Keratinocyte (primary cell): ENCODE results near the gene CCDC77. TPM values are rescaled to one million over a fixed set of nuclear protein-coding genes. Genes with fewer than 3 reads are reported as not detected.

Source experiments
- DNase-seq: peaks from one replicate; pipeline ENCODE4 v3.0.0-alpha.2; 2011; ENCODE audit warnings: low read depth, missing footprints, low spot score
- FAIRE-seq: peaks from 2 replicates; lab custom pipeline; 2011; peaks lifted over from hg19 to GRCh38; lab: Jason Lieb, UNC
- H2AFZ ChIP-seq: 2 replicates; pipeline ENCODE4 v1.6.0; 2012; ENCODE audit warnings: low read length, control low read depth, inconsistent platforms; ENCODE audit not compliant: control insufficient read depth
- H3K27ac ChIP-seq: 2 replicates; pipeline ENCODE4 v1.5.1; 2011; ENCODE audit warnings: low read length; ENCODE audit not compliant: control insufficient read depth, insufficient read depth
- H3K27me3 ChIP-seq: 3 replicates; pipeline ENCODE4 v1.6.0; 2011; ENCODE audit warnings: low read length; ENCODE audit not compliant: control insufficient read depth, insufficient read depth; ENCODE audit errors: extremely low read depth
- H3K36me3 ChIP-seq, 2 experiments: 2 replicates in 1 of 2; 3 replicates in 1 of 2; pipeline ENCODE4 v1.5.1; 2011; ENCODE audit warnings: low read length in 2 of 2, mild to moderate bottlenecking in 1 of 2; ENCODE audit not compliant: control insufficient read depth in 2 of 2, insufficient read depth in 2 of 2; ENCODE audit errors: extremely low read depth in 1 of 2
- H3K4me1 ChIP-seq: 3 replicates; pipeline ENCODE4 v1.5.1; 2011; ENCODE audit warnings: low read length; ENCODE audit not compliant: control insufficient read depth, insufficient read depth; ENCODE audit errors: extremely low read depth
- H3K4me2 ChIP-seq: 3 replicates; pipeline ENCODE4 v1.6.0; 2011; ENCODE audit warnings: low read depth, low read length; ENCODE audit not compliant: control insufficient read depth, insufficient read depth; ENCODE audit errors: extremely low read depth
- H3K4me3 ChIP-seq, 3 experiments: fragments of 200-600 bp in 1 of 3; sonication (generic) in 1 of 3; 2 replicates in 2 of 3; 3 replicates in 1 of 3; pipeline ENCODE4 v1.5.1; 2011 to 2016; ENCODE audit warnings: low read length in 3 of 3, mild to moderate bottlenecking in 3 of 3, control low read depth in 2 of 3, inconsistent platforms in 1 of 3, low read depth in 1 of 3, mixed read lengths in 1 of 3, mixed run types in 1 of 3, moderate library complexity in 1 of 3; ENCODE audit not compliant: control insufficient read depth in 2 of 3, insufficient read depth in 2 of 3; ENCODE audit errors: extremely low read depth in 1 of 3
- H3K79me2 ChIP-seq: 2 replicates; pipeline ENCODE4 v1.6.0; 2012; ENCODE audit warnings: low read length; ENCODE audit not compliant: control insufficient read depth, insufficient read depth
- H3K9ac ChIP-seq: 3 replicates; pipeline ENCODE4 v1.6.0; 2011; ENCODE audit warnings: low read length; ENCODE audit not compliant: control insufficient read depth, insufficient read depth; ENCODE audit errors: extremely low read depth
- H3K9me1 ChIP-seq: 3 replicates; pipeline ENCODE4 v1.6.0; 2011; ENCODE audit warnings: low read length; ENCODE audit not compliant: control insufficient read depth, insufficient read depth; ENCODE audit errors: extremely low read depth
- H3K9me3 ChIP-seq: 2 replicates; pipeline ENCODE4 v1.5.1; 2012; ENCODE audit warnings: low read depth, low read length; ENCODE audit not compliant: control insufficient read depth
- H4K20me1 ChIP-seq: 3 replicates; pipeline ENCODE4 v1.6.0; 2011; ENCODE audit warnings: low read length; ENCODE audit not compliant: control insufficient read depth, insufficient read depth; ENCODE audit errors: extremely low read depth
- EZH2 ChIP-seq: IDR thresholded peaks from one replicate; pipeline ENCODE4 v1.6.1; 2012; ENCODE audit warnings: inconsistent platforms, mild to moderate bottlenecking, low read length, moderate library complexity
- dilution Hi-C: fragments of 300-500 bp; cut with MboI; formaldehyde crosslinking; loops from one replicate; pipeline ENCODE4 v1.7.0; 2020; ENCODE audit warnings: low sequenced_read_pairs; ENCODE audit not compliant: extremely low pct_ligation_motif_present
- polyA plus RNA-seq, 5 experiments: library from polyadenylated mRNA; depleted of rRNA in 3 of 5; stranded (reverse) in 3 of 5; stranded (forward) in 1 of 5; unstranded in 1 of 5; fragments of >200 nt; gene quantifications; 1 replicate in 1 of 5; 2 replicates in 3 of 5; 3 replicates in 1 of 5; pipeline versions ENCODE4 v1.2.1 to v1.2.3, GENCODE V29; 2011 to 2012; ENCODE audit warnings: missing spikeins in 2 of 5, low read depth in 1 of 5, low replicate concordance in 1 of 5
- TF ChIP-seq, protein P1 (sequence below), 3 experiments: IDR thresholded peaks in 1 of 3; conservative IDR thresholded peaks in 1 of 3; optimal IDR thresholded peaks in 1 of 3; 2 replicates in 2 of 3; 3 replicates in 1 of 3; pipeline versions ENCODE3 to v1.5.1; 2011; ENCODE audit warnings: low read length in 3 of 3, mild to moderate bottlenecking in 3 of 3, moderate library complexity in 2 of 3, control low read depth in 1 of 3, inconsistent platforms in 1 of 3; ENCODE audit not compliant: insufficient read depth in 2 of 3; ENCODE audit errors: extremely low read depth in 1 of 3

CCDC77 gene
- polyA plus RNA-seq, 1 donor (not counting 4 experiments of a cell fraction or from before 2014, with no cell fraction given), result 8.3 TPM

DNA sequence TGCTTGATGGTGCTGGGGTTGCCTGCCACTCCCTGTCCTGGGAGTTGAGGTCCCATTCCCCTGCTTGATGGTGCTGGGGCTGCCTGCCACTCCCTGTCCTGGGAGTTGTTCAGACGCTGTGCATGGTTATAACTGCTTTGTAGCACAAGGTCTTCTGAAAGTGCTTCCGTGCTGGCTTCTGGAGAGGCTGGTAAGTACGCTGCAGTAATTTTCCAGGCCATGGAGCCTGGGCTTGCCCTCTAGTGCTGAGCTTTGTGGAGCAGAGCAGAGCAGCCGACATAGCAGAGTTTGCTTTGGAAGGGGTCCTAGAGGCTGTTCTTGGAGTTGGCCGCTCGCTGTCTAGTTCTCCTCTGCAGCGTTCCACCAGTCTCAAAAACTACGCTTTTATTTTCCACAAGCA, 64.6 kb downstream of the CCDC77 start:
- no peak for TF ChIP-seq EZH2
- TF ChIP-seq, protein P1, sequence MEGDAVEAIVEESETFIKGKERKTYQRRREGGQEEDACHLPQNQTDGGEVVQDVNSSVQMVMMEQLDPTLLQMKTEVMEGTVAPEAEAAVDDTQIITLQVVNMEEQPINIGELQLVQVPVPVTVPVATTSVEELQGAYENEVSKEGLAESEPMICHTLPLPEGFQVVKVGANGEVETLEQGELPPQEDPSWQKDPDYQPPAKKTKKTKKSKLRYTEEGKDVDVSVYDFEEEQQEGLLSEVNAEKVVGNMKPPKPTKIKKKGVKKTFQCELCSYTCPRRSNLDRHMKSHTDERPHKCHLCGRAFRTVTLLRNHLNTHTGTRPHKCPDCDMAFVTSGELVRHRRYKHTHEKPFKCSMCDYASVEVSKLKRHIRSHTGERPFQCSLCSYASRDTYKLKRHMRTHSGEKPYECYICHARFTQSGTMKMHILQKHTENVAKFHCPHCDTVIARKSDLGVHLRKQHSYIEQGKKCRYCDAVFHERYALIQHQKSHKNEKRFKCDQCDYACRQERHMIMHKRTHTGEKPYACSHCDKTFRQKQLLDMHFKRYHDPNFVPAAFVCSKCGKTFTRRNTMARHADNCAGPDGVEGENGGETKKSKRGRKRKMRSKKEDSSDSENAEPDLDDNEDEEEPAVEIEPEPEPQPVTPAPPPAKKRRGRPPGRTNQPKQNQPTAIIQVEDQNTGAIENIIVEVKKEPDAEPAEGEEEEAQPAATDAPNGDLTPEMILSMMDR (optimal IDR thresholded peaks at IDR 0.05 in 1 of 3, IDR thresholded peaks at IDR 0.05 in 1 of 3, conservative IDR thresholded peaks at IDR 0.05 in 1 of 3; ENCODE audit: extremely low read depth in 1 of 3, insufficient read depth in 2 of 3, low read length in 3 of 3), result no peak
- DNase-seq (no peak), FAIRE-seq (no peak)
- H3K4me3 ChIP-seq, result no peak overlapping the region
- H3K27me3 ChIP-seq, result no peaks in the 10 kb centered on the region
- no peaks in the 10 kb centered on the region for H3K9me1 ChIP-seq
- H3K4me2 ChIP-seq, result no peak overlapping the region
- H4K20me1 ChIP-seq, result no peaks in the 10 kb centered on the region
- H3K79me2 ChIP-seq, result no peaks in the 10 kb centered on the region
- H2AFZ ChIP-seq, result no peak overlapping the region
- dilution Hi-C loops, result no loop called here
- H3K36me3 ChIP-seq, result peaks cover 0 to 2% of the 10 kb centered on the region in 2 experiments
- H3K27ac ChIP-seq, result no peak overlapping the region
- no peak overlapping the region for H3K9ac ChIP-seq
- peaks cover 19% of the 10 kb centered on the region for H3K4me1 ChIP-seq
- H3K9me3 ChIP-seq, result no peaks in the 10 kb centered on the region

DNA sequence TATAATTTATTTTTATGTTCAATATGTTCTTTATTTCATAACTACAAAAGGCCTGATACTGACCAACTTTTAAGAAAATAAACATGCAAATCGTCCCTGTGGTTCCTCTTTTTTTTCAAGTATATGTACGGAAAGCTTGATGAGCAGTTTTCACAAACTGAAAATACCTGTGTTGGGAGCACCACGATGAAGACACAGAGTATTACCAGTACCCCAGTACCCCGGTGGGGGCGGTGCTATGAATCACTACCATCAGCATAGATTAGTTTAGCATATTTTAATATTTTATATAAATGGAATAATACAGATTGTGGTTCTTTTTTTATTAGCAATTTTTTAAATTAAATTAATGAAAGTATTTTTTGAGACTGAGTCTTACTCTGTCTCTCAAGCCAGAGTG, 65.3 kb downstream of the CCDC77 start:
- H3K4me3 ChIP-seq, result no peak overlapping the region
- no peaks in the 10 kb centered on the region for H4K20me1 ChIP-seq
- TF ChIP-seq EZH2, result no peak
- TF ChIP-seq, protein P1 (optimal IDR thresholded peaks at IDR 0.05 in 1 of 3, IDR thresholded peaks at IDR 0.05 in 1 of 3, conservative IDR thresholded peaks at IDR 0.05 in 1 of 3; ENCODE audit: extremely low read depth in 1 of 3, insufficient read depth in 2 of 3, low read length in 3 of 3), result no peak
- dilution Hi-C loops, result no loop called here
- no peak overlapping the region for H2AFZ ChIP-seq
- no peaks in the 10 kb centered on the region for H3K79me2 ChIP-seq
- FAIRE-seq (no peak), DNase-seq (no peak)
- no peaks in the 10 kb centered on the region for H3K9me1 ChIP-seq
- peaks cover 0 to under 1% of the 10 kb centered on the region in 2 experiments for H3K36me3 ChIP-seq
- H3K9me3 ChIP-seq, result no peaks in the 10 kb centered on the region
- H3K9ac ChIP-seq, result no peak overlapping the region
- peaks cover 15% of the 10 kb centered on the region for H3K4me1 ChIP-seq
- H3K27me3 ChIP-seq, result no peaks in the 10 kb centered on the region
- no peak overlapping the region for H3K27ac ChIP-seq
- H3K4me2 ChIP-seq, result no peak overlapping the region
